Measurements from ENCODE around the gene SYNDIG1.

DNA sequence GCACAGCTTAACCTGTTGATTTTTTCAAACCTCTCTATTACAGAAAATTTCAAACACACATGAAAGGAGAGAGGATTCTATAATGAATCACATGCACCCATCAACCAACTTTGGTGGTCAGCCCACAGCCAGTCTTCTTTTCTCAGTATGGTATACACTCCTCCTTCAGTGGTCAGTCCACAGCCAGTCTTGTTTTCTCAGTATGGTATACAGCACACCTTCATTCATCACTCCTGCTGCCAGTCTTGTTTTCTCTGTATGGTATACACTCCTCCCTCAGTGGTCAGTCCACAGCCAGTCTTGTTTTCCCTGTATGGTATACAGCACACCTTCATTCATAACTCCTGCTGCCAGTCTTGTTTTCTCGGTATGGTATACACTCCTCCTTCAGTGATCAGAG lies 67.8 kb downstream of the SYNDIG1 start:
- no peak for TF ChIP-seq POLR2A (IDR thresholded peaks at IDR 0.05; ENCODE audit: low read length)
- TF ChIP-seq GATA1 (IDR thresholded peaks at IDR 0.05; ENCODE audit: low read depth, low read length): no peak
